ENCODE results near the gene ERBB2.
"Not testable (repeated sequence)": the region's sequence is repeated elsewhere in the genome, so short reads cannot be mapped to it uniquely, and the experiment has no call there.

ERBB2 gene

GRCh38 chr17:39678340-39679116, 21.3 kb upstream of the ERBB2 start:
- no peak for DNase-seq (ENCODE audit: low read depth)

GRCh38 chr17:39679521-39680192, 20.2 kb upstream of the ERBB2 start:
- DNase-seq (ENCODE audit: low read depth) = no peak

DNA sequence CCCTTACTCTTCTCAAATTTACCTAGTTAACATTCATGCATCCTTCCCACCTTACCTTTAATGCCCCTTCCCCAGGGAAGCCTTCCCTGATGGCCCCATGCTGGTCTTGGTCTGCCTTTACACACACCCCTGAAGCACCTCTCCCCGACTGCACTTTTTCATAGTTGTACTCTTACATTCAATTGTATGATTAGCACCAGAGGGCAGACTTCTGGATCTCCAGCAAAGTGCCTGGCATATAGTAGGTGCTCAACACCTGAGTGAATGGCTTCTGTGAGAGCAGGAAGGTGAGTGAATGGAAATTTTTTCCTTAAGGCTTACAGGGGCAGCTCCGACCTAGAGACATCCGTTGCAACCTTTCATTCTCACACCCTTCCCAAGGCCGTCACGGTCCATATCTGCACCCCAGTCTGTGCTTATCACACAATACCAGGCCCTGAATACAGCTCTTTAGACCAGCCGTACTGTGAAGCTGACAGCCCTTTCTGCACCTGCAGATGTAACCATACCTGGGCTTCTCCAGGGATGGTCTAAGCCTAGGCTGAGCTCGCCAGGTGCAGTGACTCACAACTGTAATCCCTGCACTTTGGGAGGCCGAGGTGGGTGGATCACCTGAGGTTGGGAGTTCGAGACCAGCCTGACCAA, 16.4 kb upstream of the ERBB2 start:
- DNase-seq (ENCODE audit: low read depth) = no peak

DNA sequence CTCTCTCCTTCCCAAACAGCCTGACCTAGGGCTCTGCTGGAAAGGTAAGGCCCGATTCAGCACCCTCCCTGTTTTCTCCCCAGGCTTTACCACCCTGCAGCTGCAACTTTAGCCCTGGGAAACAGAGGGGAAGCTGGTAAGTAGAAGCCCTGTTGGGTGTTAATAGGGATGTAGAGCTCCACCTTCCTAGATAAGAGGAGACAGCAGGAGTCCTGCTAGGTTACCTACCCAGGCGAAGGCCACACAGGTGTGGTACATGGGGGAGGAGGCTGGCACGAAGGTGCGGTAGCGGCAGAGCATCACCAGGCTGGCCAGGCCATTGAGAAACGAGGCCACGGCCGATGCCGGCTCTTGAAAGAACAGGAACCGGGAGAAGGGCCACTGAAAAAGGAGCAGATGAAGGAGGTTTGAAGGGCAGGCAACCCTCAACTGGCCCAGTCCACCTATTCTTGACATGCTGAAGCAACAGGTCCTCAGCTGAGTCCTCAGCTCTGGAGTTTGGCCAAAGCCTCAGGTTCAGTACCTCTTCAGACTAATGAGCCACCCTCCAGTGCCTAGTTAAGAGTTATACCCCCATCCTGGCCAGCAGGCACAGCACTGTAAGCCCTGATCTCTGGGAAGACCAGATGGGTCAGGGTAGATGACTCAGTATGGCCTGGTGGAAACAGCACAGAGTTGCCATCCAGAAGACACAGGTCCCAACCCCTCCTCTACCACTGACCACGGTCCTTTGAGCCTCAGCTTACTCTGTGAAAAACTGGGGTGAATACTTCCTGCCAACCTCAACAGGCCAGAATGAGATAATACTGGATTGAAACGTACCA, 15.3 kb upstream of the ERBB2 start:
- no peak for DNase-seq (ENCODE audit: low read depth)

- no peak for DNase-seq (ENCODE audit: low read depth)
Measured at GRCh38 chr17:39687101-39687545, 12.7 kb upstream of the ERBB2 start.

- DNase-seq (ENCODE audit: low read depth) = peak; percentile 87
Measured at GRCh38 chr17:39687546-39688474, 12.1 kb upstream of the ERBB2 start, which contains the start of gene PGAP3. PGAP3 (minus strand) TSS chr17:39688057; CDS start chr17:39688014, 43 bp downstream.

DNA sequence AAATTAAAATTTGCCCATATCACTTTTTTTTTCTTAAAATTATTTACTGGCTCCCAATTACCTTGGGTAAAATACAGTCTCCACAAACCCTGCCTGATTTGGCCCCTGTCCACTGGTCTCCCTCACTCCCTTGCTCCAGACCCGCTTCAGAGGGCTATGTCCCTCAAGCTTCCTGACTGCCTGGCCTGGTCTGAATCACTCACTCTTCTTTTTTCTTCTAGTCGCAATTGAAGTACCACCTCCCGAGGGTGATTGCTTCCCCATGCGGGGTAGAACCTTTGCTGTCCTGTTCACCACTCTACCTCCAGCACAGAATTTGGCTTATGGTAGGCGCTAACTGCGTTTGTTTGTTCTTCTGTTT, 11.4 kb upstream of the ERBB2 start:
- DNase-seq (ENCODE audit: low read depth) = no peak

DNA sequence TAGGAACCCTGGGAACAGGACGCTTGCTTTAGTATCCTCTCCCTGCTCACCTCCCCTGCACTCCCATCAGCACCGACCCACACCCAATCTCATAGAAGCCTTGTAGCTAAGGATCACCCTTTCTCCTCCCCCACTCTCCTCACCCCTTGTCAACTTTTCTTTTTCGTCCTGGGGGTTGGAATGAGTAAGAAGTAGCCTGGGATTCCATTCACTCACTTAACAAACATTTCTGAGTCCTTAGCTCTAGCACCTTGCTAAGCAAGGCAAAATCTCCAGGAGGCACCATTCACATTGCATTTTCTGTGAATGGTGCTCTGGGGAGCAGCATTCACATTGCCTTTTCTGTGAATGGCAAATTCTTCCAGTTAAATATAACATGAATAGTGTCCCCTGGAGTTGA, 10.9 kb upstream of the ERBB2 start:
- DNase-seq (ENCODE audit: low read depth) = no peak

GRCh38 chr17:39694593-39694992, 5.3 kb upstream of the ERBB2 start:
- no peak for DNase-seq (ENCODE audit: low read depth)

GRCh38 chr17:39695089-39695474, 4.8 kb upstream of the ERBB2 start:
- DNase-seq (ENCODE audit: low read depth) = no peak

DNA sequence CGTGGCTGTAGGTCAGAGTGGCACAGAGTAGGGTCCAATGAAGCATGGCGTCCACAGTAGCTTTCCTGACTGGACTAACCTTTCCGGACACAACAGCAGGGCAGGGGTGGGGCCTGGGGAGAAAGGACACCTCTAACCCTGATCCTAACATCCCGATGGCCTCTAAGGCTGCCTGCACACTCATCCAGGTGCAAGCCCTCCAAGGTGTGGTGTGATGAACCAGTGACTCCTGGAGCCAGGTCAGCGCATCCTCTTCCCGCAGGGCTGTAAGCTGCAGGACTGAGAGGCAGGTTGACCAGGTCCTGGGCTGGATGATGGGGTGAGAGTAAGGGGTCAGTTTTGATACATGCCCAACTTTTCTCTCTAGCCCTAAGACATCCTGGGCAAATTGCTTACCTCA, 3.1 kb upstream of the ERBB2 start:
- no peak for DNase-seq (ENCODE audit: low read depth)

- DNase-seq (ENCODE audit: low read depth) = no peak
Measured at GRCh38 chr17:39697961-39698360, 1.9 kb upstream of the ERBB2 start.

- not testable (repeated sequence) for DNase-seq (ENCODE audit: low read depth)
Measured at GRCh38 chr17:39699157-39699817, 577 bp upstream of the ERBB2 start.

- peak; percentile 7 for DNase-seq (ENCODE audit: low read depth)
Measured at GRCh38 chr17:39700148-39700987, 504 bp downstream of the ERBB2 start.

DNA sequence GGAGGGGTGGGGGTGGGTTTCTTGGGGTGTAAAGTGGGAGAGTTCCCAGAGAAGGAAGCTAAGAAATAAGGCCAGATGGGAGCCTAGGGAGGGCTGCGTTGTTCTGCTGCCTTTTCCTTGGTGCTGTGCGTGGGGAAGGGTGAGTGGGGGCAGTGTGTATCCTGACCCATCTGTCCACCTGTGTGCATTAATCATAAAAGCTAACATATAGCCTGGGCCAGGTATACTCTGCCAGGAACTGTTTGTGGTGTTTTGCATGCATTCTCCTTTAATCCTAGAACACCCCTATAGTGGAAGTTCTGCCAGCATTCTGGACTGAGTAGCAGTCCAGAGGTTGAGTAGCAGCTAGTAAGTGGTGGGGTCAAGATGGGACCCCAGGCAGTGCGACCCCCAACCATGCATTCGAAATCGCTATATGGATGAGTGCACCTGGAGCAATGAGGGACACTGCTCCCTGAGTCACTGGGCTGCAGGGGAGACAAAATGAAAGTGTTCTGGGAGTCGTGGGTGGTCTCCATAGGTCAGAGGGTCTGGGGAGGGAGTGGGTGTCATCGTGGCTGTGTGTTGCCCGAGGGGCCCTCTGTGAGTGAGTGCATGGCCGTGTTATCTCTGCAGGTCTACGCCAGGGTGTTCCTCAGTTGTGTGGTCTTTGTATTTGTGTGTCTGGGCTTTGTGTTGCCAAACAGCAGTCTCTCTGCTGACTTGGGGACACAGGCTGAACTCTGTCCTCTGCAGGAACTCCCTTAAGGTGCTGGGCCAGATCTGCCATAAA, 1.3 kb downstream of the ERBB2 start:
- DNase-seq (ENCODE audit: low read depth) = no peak

- DNase-seq (ENCODE audit: low read depth) = no peak
Measured at GRCh38 chr17:39701784-39702422, 2.0 kb downstream of the ERBB2 start.

GRCh38 chr17:39702901-39703893, 3.3 kb downstream of the ERBB2 start:
- DNase-seq (ENCODE audit: low read depth) = no peak
